22Rv1 (cell line): ENCODE measurements around the gene MT1F.

Source experiments
- H3K27ac ChIP-seq: fragments of 450-650 bp; 2 replicates; pipeline ENCODE4 v1.5.1; 2017
- ZFX ChIP-seq: fragments of 450-650 bp; IDR thresholded peaks from 2 replicates; pipeline ENCODE4 v1.6.1; 2017; ENCODE audit warnings: antibody characterized with exemption, borderline replicate concordance
- TF ChIP-seq, protein P1 (sequence below): fragments of 450-650 bp; IDR thresholded peaks from 2 replicates; pipeline ENCODE4 v1.5.1; 2017; ENCODE audit warnings: mild to moderate bottlenecking

The MT1F gene

DNA sequence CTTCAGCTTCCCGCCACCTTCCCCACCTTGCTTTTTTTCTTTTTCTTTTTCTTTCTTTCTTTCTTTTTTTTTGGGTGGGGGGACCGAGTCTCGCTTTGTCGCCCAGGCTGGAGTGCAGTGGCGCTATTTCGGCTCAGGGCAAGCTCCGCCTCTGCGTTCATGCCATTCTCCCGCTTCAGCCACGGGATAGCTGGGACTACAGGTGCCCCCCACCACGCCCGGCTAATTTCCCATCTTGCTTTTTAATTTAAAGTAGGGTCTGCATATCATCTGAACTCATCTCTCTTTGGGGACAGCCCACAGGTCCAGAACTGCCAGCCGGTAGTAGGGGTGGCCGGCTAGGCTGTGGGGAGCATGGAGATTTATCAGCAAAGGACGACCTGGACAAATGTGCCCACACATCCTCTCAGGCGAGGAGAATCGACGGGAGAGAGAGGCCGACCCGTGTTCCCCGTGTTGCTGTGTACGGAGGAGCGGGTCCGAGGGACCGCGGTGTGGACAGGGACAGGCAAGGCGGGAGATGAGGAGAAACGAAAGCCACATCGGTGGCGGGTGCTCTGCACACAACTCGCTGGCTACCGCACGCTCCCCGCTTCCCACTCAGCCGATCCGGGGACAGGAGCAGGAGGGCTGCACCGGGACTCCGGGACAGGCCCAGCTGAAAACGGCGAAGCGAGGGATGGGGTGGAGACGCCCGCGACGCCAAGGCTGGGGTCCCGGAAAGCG lies 22.9 kb upstream of the MT1F start:
- TF ChIP-seq, protein P1, sequence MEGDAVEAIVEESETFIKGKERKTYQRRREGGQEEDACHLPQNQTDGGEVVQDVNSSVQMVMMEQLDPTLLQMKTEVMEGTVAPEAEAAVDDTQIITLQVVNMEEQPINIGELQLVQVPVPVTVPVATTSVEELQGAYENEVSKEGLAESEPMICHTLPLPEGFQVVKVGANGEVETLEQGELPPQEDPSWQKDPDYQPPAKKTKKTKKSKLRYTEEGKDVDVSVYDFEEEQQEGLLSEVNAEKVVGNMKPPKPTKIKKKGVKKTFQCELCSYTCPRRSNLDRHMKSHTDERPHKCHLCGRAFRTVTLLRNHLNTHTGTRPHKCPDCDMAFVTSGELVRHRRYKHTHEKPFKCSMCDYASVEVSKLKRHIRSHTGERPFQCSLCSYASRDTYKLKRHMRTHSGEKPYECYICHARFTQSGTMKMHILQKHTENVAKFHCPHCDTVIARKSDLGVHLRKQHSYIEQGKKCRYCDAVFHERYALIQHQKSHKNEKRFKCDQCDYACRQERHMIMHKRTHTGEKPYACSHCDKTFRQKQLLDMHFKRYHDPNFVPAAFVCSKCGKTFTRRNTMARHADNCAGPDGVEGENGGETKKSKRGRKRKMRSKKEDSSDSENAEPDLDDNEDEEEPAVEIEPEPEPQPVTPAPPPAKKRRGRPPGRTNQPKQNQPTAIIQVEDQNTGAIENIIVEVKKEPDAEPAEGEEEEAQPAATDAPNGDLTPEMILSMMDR, result no peak
- no peak for TF ChIP-seq ZFX
- no peak overlapping the region for H3K27ac ChIP-seq

DNA sequence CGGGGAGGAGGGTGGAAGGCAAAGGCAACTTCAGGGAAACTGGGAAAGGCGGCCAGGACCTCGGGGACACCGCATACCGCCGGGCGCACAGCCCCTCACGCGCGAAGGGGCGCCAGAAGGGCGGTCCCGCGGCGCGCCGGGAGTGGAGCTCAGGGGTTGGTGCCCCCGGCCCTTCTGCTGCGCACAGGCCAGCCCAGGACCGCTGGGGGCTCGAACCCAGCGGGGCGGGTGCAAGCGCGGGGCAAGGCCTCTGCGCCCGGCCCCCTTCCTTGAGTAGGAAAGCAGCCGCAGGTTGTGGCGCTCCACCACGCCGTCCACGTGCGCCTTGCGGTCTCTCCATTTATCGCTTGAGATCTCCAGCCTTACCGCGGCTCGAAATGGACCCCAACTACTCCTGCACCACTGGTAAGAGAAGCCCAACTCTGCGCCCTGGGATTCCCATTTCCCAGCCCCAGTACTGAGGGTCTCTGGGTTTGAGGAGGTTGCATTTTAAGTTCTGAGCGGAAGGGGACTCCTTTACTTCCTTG lies 22.3 kb upstream of the MT1F start:
- no peak for TF ChIP-seq ZFX
- TF ChIP-seq, protein P1, result no peak
- H3K27ac ChIP-seq, result no peak overlapping the region

DNA sequence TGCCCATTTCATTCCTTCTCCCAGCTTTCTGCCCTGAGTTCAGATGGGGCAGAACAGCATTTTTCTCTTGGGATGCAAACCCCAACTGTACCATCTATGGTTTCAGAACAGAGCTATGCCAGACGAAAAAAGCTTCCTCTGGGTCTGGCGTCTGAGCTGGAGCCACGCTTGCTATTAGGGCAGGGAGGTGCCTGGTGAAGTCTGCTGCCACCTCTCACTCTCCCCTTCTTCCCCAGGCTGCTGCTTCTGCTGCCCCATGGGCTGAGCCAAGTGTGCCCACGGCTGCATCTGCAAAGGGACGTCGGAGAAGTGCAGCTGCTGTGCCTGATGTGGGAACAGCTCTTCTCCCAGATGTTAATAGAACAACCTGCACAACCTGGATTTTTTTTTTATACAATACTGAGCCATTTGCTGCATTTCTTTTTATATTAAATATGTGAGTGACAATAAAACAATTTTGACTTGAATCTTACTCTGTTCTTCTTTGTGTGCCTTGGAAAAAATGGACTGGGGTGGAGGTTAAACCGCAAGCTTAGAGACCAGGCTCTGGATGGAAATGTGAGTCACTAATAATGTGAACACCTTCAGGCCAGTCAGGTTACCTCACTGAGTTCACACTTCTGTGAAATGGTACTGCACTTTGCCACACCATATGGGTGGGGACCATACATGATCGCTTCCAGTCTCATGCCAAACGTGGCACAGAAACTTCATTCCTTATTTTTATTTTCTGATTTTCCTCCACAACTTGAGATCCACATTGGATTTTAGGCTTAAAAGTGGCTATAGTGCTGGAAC lies 20.9 kb upstream of the MT1F start:
- H3K27ac ChIP-seq, result no peak overlapping the region
- TF ChIP-seq ZFX, result no peak
- TF ChIP-seq, protein P1, result no peak

DNA sequence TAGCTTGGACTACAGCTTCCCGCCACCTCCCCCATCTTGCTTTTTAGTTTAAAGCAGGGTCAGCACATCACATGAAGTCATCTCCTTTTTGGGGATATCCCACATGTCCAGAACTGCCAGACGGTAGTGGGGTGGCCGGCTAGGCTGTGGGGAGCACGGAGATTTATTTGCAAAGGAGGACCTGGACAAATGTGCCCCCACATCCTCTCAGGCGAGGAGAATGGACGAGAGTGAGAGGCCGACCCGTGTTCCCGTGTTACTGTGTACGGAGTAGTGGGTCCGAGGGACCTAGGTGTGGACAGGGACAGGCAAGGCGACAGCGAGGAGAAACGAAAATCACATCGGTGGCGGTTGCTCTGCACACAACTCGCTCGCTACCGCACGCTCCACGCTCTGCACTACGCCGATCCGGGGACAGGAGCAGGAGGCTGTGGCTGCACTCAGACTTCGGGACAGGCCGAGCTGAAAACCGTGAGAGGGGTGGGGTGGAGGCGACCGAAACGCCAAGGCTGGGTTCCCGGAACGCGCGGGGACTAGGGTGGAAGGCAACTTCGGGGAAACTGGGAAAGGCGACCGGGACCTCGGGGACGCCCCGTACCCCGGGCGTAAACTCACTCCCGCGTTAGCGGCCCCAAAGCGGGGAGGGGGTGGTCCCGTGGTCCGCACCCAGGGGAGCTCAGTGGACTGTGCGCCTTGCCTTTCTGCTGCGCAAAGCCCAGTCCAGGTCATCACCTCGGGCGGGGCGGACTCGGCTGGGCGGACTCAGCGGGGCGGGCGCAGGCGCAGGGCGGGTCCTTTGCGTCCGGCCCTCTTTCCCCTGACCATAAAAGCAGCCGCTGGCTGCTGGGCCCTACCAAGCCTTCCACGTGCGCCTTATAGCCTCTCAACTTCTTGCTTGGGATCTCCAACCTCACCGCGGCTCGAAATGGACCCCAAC lies 19.7 kb upstream of the MT1F start, which contains the start of gene MT1A:
Gene MT1A, plus strand, starts transcription at position 853 of the 937 bp plus-strand sequence. Its CDS starts 73 bp downstream, at position 926.
- no peak for TF ChIP-seq ZFX
- TF ChIP-seq, protein P1, result no peak
- H3K27ac ChIP-seq, result no peak within 1 kb of the TSS

DNA sequence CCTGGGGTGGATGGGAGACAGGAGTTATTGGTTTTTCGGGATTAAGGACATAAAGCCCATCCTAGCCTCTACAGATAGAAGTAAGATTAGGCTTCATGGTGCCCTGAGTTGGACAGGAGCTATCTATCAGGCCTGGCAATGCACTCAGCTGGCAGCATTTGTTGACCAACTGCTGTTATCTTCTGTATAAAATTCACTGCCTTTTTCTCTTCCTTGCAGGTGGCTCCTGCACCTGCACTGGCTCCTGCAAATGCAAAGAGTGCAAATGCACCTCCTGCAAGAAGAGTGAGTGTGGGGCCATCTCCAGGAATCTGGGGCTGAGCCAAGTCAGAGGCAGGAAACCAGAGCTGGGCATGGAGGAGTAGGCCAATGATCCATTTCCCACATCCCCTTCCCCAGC lies 18.7 kb upstream of the MT1F start:
- no peak overlapping the region for H3K27ac ChIP-seq
- TF ChIP-seq, protein P1, result no peak
- no peak for TF ChIP-seq ZFX

DNA sequence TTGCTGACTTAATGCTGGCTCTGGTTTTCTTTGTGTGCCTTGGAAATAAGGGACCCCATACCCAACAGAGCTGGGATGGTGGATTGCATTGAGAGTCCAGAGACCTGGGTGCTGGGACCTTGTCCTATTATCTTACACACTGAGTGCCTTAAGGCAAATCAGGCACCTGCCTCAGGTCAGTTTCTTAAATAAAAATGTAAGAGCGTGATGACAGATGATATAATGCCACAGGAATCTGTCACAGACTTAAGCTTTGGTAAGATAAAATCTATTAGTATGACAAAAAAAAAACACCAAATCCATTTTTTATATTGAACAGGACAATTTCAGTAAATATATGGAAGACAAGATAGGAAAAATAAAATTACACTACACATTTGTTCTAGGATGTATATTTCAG lies 17.7 kb upstream of the MT1F start:
- no peak overlapping the region for H3K27ac ChIP-seq
- TF ChIP-seq, protein P1, result no peak
- no peak for TF ChIP-seq ZFX
